ENCODE measurements around the gene SMTNL2. TPM values are rescaled to one million over a fixed set of nuclear protein-coding genes. Genes with fewer than 3 reads are reported as not detected.
"Not testable (repeated sequence)": the region's sequence is repeated elsewhere in the genome, so short reads cannot be mapped to it uniquely, and the experiment has no call there.

Gene SMTNL2
- total RNA-seq, 4 donors from 2014 or later, result 0.44 to 0.81 (median 0.67) TPM

- 94 to 96% methylated on average over 9 of the region's 9 CpGs for WGBS, 2 donors
- Histone ChIP-seq H3K27me3 (no peaks in the 10 kb centered on the region), H3K4me3 (replicated peaks in 1 of 3) (no peak overlapping the region), H3K4me1 (no peaks in the 10 kb centered on the region), H3K36me3 (no peaks in the 10 kb centered on the region), H3K27ac (no peak overlapping the region), H3K9me3 (no peaks in the 10 kb centered on the region)
- TF ChIP-seq, protein P1, sequence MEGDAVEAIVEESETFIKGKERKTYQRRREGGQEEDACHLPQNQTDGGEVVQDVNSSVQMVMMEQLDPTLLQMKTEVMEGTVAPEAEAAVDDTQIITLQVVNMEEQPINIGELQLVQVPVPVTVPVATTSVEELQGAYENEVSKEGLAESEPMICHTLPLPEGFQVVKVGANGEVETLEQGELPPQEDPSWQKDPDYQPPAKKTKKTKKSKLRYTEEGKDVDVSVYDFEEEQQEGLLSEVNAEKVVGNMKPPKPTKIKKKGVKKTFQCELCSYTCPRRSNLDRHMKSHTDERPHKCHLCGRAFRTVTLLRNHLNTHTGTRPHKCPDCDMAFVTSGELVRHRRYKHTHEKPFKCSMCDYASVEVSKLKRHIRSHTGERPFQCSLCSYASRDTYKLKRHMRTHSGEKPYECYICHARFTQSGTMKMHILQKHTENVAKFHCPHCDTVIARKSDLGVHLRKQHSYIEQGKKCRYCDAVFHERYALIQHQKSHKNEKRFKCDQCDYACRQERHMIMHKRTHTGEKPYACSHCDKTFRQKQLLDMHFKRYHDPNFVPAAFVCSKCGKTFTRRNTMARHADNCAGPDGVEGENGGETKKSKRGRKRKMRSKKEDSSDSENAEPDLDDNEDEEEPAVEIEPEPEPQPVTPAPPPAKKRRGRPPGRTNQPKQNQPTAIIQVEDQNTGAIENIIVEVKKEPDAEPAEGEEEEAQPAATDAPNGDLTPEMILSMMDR (IDR thresholded peaks at IDR 0.05), result no peak
- TF ChIP-seq POLR2A (IDR thresholded peaks at IDR 0.05), result no peak
- intact Hi-C loops (cut with DNase I), result no loop called here
- DNase-seq, result no peak
Observed at GRCh38 chr17:4574448-4575045, 9.8 kb upstream of the SMTNL2 start.

DNA sequence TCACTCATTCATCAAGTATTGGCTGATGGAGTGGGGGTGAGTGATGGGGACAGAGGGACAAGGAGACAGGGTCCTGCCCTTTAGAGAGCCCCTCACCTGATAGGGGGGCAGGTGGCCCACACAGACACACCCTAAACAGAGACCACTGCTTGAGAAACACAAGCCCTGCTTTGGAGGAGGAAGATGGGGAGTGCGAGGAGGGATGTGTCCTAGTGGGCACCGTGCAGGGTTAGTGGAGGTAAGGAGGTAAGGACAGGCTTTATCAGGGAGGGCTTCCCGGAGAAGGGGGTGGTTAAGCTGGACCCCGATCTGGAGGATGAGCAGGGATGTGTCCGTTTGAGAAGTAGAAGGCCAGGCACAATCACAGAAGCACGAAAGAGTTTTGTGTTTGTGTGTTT, 8.2 kb upstream of the SMTNL2 start:
- TF ChIP-seq, protein P1 (IDR thresholded peaks at IDR 0.05), result no peak
- no peak for TF ChIP-seq POLR2A (IDR thresholded peaks at IDR 0.05)
- no peak for DNase-seq
- Histone ChIP-seq H3K36me3 (no peaks in the 10 kb centered on the region), H3K27ac (no peak overlapping the region), H3K4me3 (replicated peaks in 1 of 3) (no peak overlapping the region), H3K27me3 (no peaks in the 10 kb centered on the region), H3K4me1 (no peaks in the 10 kb centered on the region), H3K9me3 (no peaks in the 10 kb centered on the region)
- 71 to 81% methylated on average over 6 of the region's 6 CpGs for WGBS, 2 donors
- intact Hi-C loops (cut with DNase I), result no loop called here

DNA sequence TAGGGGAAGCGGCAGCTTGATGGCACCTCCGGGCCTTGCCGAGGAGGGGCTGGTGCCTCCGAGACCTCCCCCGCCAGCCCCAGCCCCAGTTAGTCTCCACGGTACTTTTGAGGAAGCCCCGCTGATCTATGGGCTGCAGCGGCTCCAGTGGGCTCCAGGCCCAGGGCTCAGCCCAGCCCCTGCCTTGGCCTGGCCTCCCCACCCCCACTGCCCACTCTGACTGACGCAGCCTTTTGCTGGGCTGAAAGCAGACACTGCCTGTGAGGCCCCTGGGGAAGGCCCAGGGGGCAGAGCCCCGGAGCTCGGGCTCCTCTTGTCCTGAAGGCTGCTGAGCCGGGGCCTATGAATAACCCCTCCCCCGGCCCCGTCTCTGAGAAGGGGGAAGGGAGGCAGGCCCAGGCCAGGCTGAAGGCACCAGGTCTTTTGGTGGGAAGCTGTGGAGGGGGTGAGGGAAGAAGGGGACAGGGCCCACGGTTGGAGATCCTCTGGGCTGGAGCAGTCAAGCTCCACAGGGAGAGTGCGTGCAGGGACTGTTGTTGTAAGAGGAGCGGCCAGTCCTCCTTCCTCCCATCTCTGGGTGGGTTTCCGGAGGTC, 7.5 kb upstream of the SMTNL2 start:
- no peaks in the 10 kb centered on the region for H3K36me3 ChIP-seq
- H3K4me3 ChIP-seq (replicated peaks in 1 of 3), result no peak overlapping the region
- WGBS, 2 donors, result 61 to 76% methylated on average over 10 to 18 of the region's 18 CpGs
- no peak overlapping the region for H3K27ac ChIP-seq
- H3K9me3 ChIP-seq, result no peaks in the 10 kb centered on the region
- intact Hi-C loops (cut with DNase I), result no loop called here
- no peaks in the 10 kb centered on the region for H3K4me1 ChIP-seq
- H3K27me3 ChIP-seq, result no peaks in the 10 kb centered on the region
- no peak for TF ChIP-seq POLR2A (IDR thresholded peaks at IDR 0.05)
- TF ChIP-seq, protein P1 (IDR thresholded peaks at IDR 0.05), result no peak
- DNase-seq, result no peak

DNA sequence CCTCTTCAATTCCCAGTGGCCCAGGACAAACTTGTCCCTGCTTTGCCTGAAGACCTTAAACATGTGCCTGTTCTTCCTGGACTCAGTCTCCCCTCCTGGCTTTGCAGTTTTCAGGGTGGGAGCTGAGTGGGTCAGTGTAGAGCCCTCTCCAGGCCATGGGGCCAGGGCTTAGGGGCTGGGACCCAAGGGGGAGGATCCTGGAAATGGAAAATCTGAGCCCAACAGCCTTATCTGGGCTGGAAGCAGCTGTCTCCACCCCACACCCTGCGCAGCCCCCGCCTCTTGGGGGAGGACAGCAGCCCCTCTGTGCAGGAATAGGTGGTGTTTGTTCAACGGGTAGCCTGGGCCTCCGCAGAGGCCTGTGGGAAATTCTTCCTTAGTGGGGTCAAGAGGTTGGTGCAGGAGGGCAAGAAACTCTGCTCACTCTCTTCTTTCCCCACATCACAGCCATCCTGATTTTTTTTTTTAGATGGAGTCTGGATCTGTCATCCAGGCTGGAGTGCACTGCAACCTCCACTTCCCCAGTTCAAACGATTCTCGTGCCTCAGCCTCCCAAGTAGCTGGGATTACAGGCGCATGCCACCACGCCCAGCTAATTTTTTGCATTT, 6.8 kb upstream of the SMTNL2 start:
- intact Hi-C loops (cut with DNase I), result no loop called here
- Histone ChIP-seq H3K4me3 (replicated peaks in 1 of 3) (no peak overlapping the region), H3K27ac (no peak overlapping the region), H3K9me3 (no peaks in the 10 kb centered on the region), H3K27me3 (no peaks in the 10 kb centered on the region), H3K4me1 (no peaks in the 10 kb centered on the region), H3K36me3 (no peaks in the 10 kb centered on the region)
- DNase-seq, result no peak
- WGBS, 2 donors, result 79 to 88% methylated on average over 8 of the region's 8 CpGs
- TF ChIP-seq POLR2A (IDR thresholded peaks at IDR 0.05), result no peak
- TF ChIP-seq, protein P1 (IDR thresholded peaks at IDR 0.05), result no peak

- H3K4me1 ChIP-seq; H3K4me3 ChIP-seq (replicated peaks in 1 of 3); H3K27ac ChIP-seq; H3K9me3 ChIP-seq; H3K27me3 ChIP-seq; H3K36me3 ChIP-seq; intact Hi-C loops (cut with DNase I); DNase-seq: not testable (repeated sequence)
- 95% methylated on average over 4 to 10 of the region's 24 CpGs for WGBS, 2 donors
Observed at GRCh38 chr17:4578349-4578748, 6.0 kb upstream of the SMTNL2 start.
